ENCODE results near the gene JMJD1C.

JMJD1C gene

GRCh38 chr10:63209705-63210104, 256.1 kb downstream of the JMJD1C start:
- no peak for DNase-seq
- H3K27me3 ChIP-seq: no peaks in the 10 kb centered on the region
- H3K36me3 ChIP-seq: peaks cover 41% of the 10 kb centered on the region
- no peak for TF ChIP-seq CTCF (IDR thresholded peaks at IDR 0.05; ENCODE audit: low read depth, low read length)
- H3K4me3 ChIP-seq (ENCODE audit: low read depth, low read length): no peak overlapping the region
- H3K4me1 ChIP-seq: peaks cover 25% of the 10 kb centered on the region
- no peaks in the 10 kb centered on the region for H3K9me3 ChIP-seq

DNA sequence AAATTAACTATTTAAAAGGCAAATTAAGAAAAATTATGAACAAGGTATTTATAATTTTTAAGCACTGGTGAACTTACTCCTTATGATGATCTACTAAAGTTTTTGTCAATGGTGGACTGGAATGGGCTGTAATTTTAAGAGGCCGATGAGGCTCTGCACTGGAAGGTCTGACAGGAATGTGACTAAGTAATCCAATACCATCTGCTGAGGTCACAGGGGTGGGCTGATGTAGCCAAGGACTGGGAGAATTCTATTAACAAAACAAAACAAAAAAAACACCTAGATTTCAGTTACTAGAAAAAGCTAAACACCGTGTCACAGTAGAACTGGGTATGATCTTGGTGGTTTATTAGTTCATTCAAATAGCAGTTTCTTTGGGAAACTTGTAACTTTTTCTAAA, 256.8 kb downstream of the JMJD1C start:
- peaks cover 34% of the 10 kb centered on the region for H3K36me3 ChIP-seq
- no peak overlapping the region for H3K4me3 ChIP-seq (ENCODE audit: low read depth, low read length)
- H3K27me3 ChIP-seq: no peaks in the 10 kb centered on the region
- H3K9me3 ChIP-seq: no peaks in the 10 kb centered on the region
- no peak for DNase-seq
- no peak for TF ChIP-seq CTCF (IDR thresholded peaks at IDR 0.05; ENCODE audit: low read depth, low read length)
- peaks cover 25% of the 10 kb centered on the region for H3K4me1 ChIP-seq

DNA sequence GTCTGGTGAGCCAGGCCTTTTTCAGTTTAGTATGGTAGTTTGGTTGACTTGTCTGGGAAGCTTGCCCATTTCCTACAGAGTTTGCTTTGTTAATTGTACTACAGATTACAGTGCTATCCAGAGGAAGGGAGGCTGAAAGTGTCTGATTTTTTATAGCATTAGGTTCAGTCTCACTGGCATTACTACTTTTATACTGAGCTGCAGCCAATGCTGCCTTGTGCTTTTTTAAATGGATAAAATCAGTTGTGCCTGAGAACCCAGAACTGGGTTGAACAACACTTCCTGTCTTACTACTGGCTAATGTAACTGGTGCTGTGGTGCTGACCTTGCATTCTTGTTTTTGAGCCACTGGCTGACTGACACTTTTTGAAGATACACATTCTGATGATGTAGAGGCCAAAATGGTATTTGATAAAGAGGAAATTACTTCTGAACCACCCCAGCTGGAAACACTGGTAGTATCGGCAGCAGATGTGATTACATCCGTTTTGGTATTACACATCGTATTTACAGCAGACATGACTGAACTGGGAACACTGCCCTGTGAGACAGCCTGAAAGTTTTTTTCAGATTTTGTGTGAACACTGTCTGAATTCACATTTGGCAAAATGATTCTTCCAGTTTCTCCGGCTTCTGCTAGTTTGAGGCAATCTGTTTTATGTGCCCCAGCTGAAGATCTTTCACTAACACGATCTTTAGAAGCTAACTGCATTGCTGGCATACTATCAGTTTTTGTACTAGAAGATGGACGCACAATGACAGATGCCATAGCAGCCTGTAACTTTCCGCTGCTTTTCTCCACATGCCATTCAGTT, 258.6 kb downstream of the JMJD1C start:
- peaks cover 24% of the 10 kb centered on the region for H3K36me3 ChIP-seq
- TF ChIP-seq CTCF (IDR thresholded peaks at IDR 0.05; ENCODE audit: low read depth, low read length): no peak
- H3K27me3 ChIP-seq: no peaks in the 10 kb centered on the region
- peak overlapping the region; percentile 7; the same call in 1 of the 2 replicates for H3K4me3 ChIP-seq (ENCODE audit: low read depth, low read length)
- H3K4me1 ChIP-seq: peaks cover 25% of the 10 kb centered on the region
- DNase-seq: no peak
- H3K9me3 ChIP-seq: no peaks in the 10 kb centered on the region

DNA sequence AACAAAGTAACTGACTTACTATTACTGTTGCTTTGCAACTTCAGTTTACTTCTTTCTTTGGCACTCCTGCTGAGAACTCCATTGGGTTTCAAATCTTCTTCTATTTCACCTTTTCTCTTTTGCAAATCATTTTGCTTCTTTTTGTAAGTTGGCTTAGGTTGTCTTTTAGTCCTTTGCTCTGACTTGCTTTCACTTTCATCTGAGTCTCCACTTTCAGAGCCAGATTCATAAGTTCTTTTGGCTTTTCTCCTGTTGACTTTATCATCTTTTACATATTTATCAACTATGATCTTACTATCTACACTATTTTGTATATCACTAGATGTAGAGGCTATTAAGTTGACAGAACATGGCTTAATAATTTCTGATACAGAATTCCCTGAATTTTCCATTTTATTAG, 259.2 kb downstream of the JMJD1C start:
- no peak overlapping the region for H3K4me3 ChIP-seq (ENCODE audit: low read depth, low read length)
- H3K9me3 ChIP-seq: no peaks in the 10 kb centered on the region
- TF ChIP-seq CTCF (IDR thresholded peaks at IDR 0.05; ENCODE audit: low read depth, low read length): no peak
- DNase-seq: no peak
- peaks cover 25% of the 10 kb centered on the region for H3K4me1 ChIP-seq
- peaks cover 20% of the 10 kb centered on the region; the same call in 1 of the 2 replicates for H3K36me3 ChIP-seq
- H3K27me3 ChIP-seq: no peaks in the 10 kb centered on the region

- Histone ChIP-seq H3K4me1 (peaks cover 19% of the 10 kb centered on the region), H3K9me3 (no peaks in the 10 kb centered on the region), H3K4me3 (ENCODE audit: low read depth, low read length) (no peak overlapping the region), H3K36me3 (peaks cover 20% of the 10 kb centered on the region; the same call in 1 of the 2 replicates), H3K27me3 (no peaks in the 10 kb centered on the region)
- DNase-seq: no peak
- TF ChIP-seq CTCF (IDR thresholded peaks at IDR 0.05; ENCODE audit: low read depth, low read length): no peak
These were observed 260.4 kb downstream of the JMJD1C start for GRCh38 chr10:63205421-63205820.

- Histone ChIP-seq H3K36me3 (peaks cover 20% of the 10 kb centered on the region; the same call in 1 of the 2 replicates), H3K4me3 (ENCODE audit: low read depth, low read length) (no peak overlapping the region), H3K9me3 (no peaks in the 10 kb centered on the region), H3K27me3 (no peaks in the 10 kb centered on the region), H3K4me1 (peaks cover 19% of the 10 kb centered on the region)
- DNase-seq: no peak
- TF ChIP-seq CTCF (IDR thresholded peaks at IDR 0.05; ENCODE audit: low read depth, low read length): no peak
These were observed 260.9 kb downstream of the JMJD1C start for GRCh38 chr10:63204667-63205391.
